Lower leg skin (tissue), 4 donors: ENCODE results near the gene BCAS4. TPM values are rescaled to one million over a fixed set of nuclear protein-coding genes. Genes with fewer than 3 reads are reported as not detected.
"Not testable (repeated sequence)": the region's sequence is repeated elsewhere in the genome, so short reads cannot be mapped to it uniquely, and the experiment has no call there.

Experiments used
- DNase-seq, 2 donors: peaks; one replicate each; pipeline ENCODE4 v3.0.0-alpha.2; 2019; ENCODE audit warnings: low spot score in 2 of 2
- H3K4me3 ChIP-seq: fragments of 200-600 bp; sonication (generic); 2 replicates; pipeline ENCODE4 v1.5.1; 2017; ENCODE audit warnings: mild to moderate bottlenecking, low read depth; ENCODE audit not compliant: poor library complexity, severe bottlenecking
- CTCF ChIP-seq, 3 donors: fragments of 450-650 bp; IDR thresholded peaks; one replicate each; pipeline ENCODE4 v1.5.1; 2016; ENCODE audit warnings: antibody characterized with exemption in 3 of 3, mild to moderate bottlenecking in 3 of 3, moderate library complexity in 2 of 3
- POLR2A ChIP-seq, 2 donors: fragments of 450-650 bp; IDR thresholded peaks; one replicate each; pipeline ENCODE4 v1.6.1; 2016 to 2017; ENCODE audit warnings: antibody characterized with exemption in 2 of 2, mild to moderate bottlenecking in 1 of 2, moderate library complexity in 1 of 2
- WGBS, 2 donors: methylation state at CpG; one replicate each; pipeline ENCODE4 v1.1.5; 2018; 5-methylcytosine and 5-hydroxymethylcytosine counted together
- intact Hi-C: fragments of 100-400 bp; cut with DNase I; formaldehyde crosslinking; loops from one replicate; pipeline ENCODE4 v1.15.0; 2023; ENCODE audit warnings: low total_unique reads
- total RNA-seq, 4 donors: library from RNA; depleted of rRNA; stranded (reverse); fragments of >200 nt; gene quantifications; one replicate each; pipeline ENCODE4 v1.1.0, GENCODE V29; 2016

BCAS4 gene
- total RNA-seq, 4 donors from 2014 or later, result 1.3 to 7.7 (median 3.5) TPM

GRCh38 chr20:50876063-50876685 lies 81.3 kb downstream of the BCAS4 start:
- DNase-seq, result no peak
- H3K4me3 ChIP-seq, result no peak overlapping the region
- TF ChIP-seq CTCF (IDR thresholded peaks at IDR 0.05), result no peak
- TF ChIP-seq POLR2A (IDR thresholded peaks at IDR 0.05), result no peak
- WGBS, 2 donors, result 96 to 97% methylated on average over 18 to 19 of the region's 19 CpGs
- intact Hi-C loops, result loop anchor here (1.0 kb wide), 1 partner anchor 26 kb away; no protein-coding TSS in a partner anchor

DNA sequence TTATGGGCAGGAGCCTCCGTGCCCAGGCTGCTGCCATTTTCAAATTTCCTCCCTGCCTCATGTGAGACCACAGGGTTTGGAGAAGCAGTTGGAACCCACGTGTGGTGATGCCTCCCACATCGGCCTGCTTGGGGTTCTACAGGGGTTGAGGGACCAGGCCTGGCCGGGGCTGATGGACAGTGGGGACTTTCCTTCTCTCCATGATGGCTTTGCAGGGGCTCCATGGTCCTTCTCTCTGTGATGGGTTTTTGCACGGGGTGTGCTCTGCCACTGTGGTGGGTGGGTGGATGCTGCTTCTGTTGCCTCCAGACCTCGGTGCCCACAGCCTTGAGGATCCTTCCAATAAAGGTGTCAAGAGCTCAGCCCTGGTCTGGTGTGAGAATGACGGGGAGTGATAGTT lies 82.0 kb downstream of the BCAS4 start:
- intact Hi-C loops, result loop anchor here (1.0 kb wide), 1 partner anchor 25 kb away; no protein-coding TSS in a partner anchor
- WGBS, 2 donors, result 92 to 95% methylated on average over 7 of the region's 7 CpGs
- no peak for TF ChIP-seq CTCF (IDR thresholded peaks at IDR 0.05)
- no peak for TF ChIP-seq POLR2A (IDR thresholded peaks at IDR 0.05)
- no peak for DNase-seq
- no peak overlapping the region for H3K4me3 ChIP-seq

DNA sequence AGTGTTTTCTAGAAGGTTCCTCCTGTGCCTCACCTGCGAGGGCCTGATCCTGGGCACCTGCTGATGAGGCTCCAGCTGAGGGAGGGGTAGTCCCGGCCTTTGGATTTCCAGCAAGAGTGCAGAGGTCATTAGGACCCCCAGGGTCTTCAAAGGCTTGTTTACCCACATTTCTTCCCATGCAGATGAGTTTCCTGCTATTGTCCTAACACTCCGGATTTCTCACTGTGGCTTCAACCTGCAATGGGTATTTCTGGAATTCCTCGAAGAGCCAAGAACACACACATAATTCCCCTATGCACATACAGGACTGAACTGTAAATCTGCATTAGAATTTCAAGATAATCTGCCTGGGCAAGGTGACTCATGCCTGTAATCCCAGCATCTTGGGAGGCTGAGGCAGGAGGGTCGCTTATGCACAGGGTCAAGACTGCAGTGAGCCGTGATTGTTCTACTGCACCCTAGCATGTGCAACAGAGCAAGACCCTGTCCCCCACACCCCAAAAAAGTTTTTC lies 82.4 kb downstream of the BCAS4 start:
- TF ChIP-seq POLR2A (IDR thresholded peaks at IDR 0.05) (no peak), CTCF (IDR thresholded peaks at IDR 0.05) (no peak)
- H3K4me3 ChIP-seq, result no peak overlapping the region
- WGBS, 2 donors, result 82 to 93% methylated on average over 6 of the region's 6 CpGs
- intact Hi-C loops, result no loop called here
- DNase-seq, result peak in 1 of 2 donors; percentile 23

GRCh38 chr20:50879649-50880550 lies 85.0 kb downstream of the BCAS4 start:
- no peak overlapping the region for H3K4me3 ChIP-seq
- WGBS, 2 donors, result 87 to 90% methylated on average over 18 to 20 of the region's 20 CpGs
- intact Hi-C loops, result no loop called here
- DNase-seq, result peak in 1 of 2 donors; percentile 80
- TF ChIP-seq CTCF (IDR thresholded peaks at IDR 0.05), result no peak
- TF ChIP-seq POLR2A (IDR thresholded peaks at IDR 0.05), result no peak

GRCh38 chr20:50881759-50882424 lies 87.0 kb downstream of the BCAS4 start:
- WGBS, 2 donors, result 89 to 98% methylated on average over 5 of the region's 5 CpGs
- intact Hi-C loops, H3K4me3 ChIP-seq: not testable (repeated sequence)
- DNase-seq, result peak in 1 of 2 donors; percentile 37
